ENCODE measurements around the gene CACNA2D3. TPM values are rescaled to one million over a fixed set of nuclear protein-coding genes. Genes with fewer than 3 reads are reported as not detected.

The CACNA2D3 gene
- total and polyA plus RNA-seq, 5 donors: 29.2 to 64.5 (median 42.4) TPM

DNA sequence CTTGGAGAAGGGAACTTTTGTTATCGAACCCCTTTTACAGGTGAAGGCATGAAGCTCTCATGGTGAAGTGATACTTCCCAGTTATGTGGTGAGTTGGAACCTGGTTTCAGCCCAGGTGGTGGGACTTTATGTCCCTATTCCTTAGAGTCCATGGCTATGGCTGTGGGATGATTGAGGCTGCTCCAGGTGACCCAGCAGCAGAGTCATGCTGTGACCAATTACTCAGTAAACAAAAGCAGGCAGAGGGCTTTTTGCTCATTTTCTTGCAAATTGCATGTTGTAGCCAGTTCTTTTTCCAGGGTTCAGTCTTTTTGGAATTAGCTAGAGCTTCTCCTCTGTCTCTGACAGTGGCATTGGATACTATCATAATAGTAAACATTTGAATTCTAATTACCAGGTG is 70.7 kb downstream of the CACNA2D3 start:
- intact Hi-C loops (cut with DNase I): no loop called here
- DNase-seq (no peak), ATAC-seq (no peak)
- H3K27me3 ChIP-seq (ENCODE audit: control insufficient read depth, insufficient read depth): no peaks in the 10 kb centered on the region
- H3K4me1 ChIP-seq (ENCODE audit: control insufficient read depth, insufficient read depth, low read length): no peaks in the 10 kb centered on the region
- no peaks in the 10 kb centered on the region for H3K9me3 ChIP-seq (ENCODE audit: control insufficient read depth, low read length)
- no peak overlapping the region for H3K27ac ChIP-seq (ENCODE audit: low read length)
- WGBS: 94% methylated on average over 1 of the region's 1 CpG
- no peak overlapping the region for H3K4me3 ChIP-seq (ENCODE audit: low read length)

DNA sequence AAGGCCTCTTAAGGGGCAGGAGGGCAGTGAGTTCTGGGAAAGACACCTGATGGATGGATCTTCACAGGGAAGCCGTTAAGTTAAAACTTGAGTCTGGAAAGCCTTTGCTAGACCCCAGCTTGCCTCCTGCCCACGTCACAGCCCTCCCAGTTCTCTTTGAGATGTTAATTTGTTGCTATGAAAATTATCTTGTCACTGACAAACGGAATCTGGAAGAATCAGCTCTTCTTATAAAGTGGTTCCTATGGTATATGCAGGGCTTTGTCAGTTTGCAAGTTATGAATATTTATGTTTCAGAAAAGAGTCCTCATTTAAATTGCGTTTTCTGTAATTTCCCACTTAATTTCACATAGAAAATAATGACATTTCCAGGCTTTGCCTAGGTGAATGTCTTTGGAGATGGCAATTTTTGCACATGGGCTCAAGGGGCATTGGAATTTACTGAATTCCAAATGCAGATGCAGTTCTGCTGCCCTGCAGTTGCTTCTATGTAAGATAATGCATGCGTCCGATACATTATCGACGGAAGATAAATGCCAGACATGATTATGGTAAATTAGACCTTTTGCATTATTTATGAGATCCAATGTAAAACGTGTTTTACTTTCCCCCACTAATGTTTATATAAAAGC is 74.1 kb downstream of the CACNA2D3 start:
- no peaks in the 10 kb centered on the region for H3K9me3 ChIP-seq (ENCODE audit: control insufficient read depth, low read length)
- 76% methylated on average over 9 of the region's 9 CpGs for WGBS
- ATAC-seq: no peak
- H3K4me1 ChIP-seq (ENCODE audit: control insufficient read depth, insufficient read depth, low read length): no peaks in the 10 kb centered on the region
- no peaks in the 10 kb centered on the region for H3K27me3 ChIP-seq (ENCODE audit: control insufficient read depth, insufficient read depth)
- H3K27ac ChIP-seq (ENCODE audit: low read length): no peak overlapping the region
- intact Hi-C loops (cut with DNase I): no loop called here
- DNase-seq: no peak
- H3K4me3 ChIP-seq (ENCODE audit: low read length): no peak overlapping the region

DNA sequence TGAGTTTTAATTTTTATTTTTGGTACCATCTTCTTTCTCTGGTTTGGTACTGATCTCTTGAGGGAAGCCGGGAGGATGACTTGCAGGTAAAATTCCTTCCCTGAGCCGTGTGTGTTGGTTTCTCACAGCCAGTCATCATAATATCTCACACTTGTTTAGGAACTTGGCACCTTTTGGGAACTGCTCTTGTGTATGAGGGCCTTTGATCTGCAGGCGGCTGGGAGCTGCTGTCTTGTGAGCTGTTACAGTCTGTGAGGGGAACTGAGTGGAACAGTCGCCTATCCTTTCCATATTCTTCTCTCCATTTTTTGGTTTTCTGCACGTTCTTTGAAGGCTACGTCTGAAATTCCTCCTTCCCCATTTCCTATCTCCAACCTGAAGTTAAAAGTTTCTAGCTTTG is 75.2 kb downstream of the CACNA2D3 start:
- Histone ChIP-seq H3K27me3 (ENCODE audit: control insufficient read depth, insufficient read depth) (no peaks in the 10 kb centered on the region), H3K9me3 (ENCODE audit: control insufficient read depth, low read length) (no peaks in the 10 kb centered on the region), H3K27ac (ENCODE audit: low read length) (no peak overlapping the region), H3K4me1 (ENCODE audit: control insufficient read depth, insufficient read depth, low read length) (peaks cover 4% of the 10 kb centered on the region), H3K4me3 (ENCODE audit: low read length) (no peak overlapping the region)
- peak; percentile 33 to 58 (median 56) for DNase-seq
- WGBS: 47% methylated on average over 6 of the region's 6 CpGs
- intact Hi-C loops (cut with DNase I): no loop called here
- peak; percentile 78 to 81 for ATAC-seq

DNA sequence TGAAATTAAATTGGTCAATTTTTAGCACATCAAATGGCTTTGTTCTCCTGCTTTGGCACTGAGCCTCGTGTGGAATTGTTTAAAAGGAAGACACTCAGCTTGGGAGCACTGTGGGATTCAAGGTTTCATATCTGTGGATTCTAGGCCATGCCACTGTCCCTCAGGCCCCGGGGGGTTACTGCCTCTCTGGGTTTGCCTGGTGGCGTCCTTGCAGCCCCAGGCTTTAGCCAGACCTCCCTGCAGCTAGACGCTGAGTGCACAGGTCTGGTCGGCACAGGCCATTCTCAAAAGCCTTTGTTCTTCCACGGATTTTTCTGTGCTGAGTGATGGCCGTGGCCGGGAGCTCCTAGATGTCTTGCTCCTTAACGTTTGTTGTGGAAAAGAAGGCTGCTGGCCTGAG is 76.2 kb downstream of the CACNA2D3 start:
- no peaks in the 10 kb centered on the region for H3K27me3 ChIP-seq (ENCODE audit: control insufficient read depth, insufficient read depth)
- H3K4me1 ChIP-seq (ENCODE audit: control insufficient read depth, insufficient read depth, low read length): peaks cover 4% of the 10 kb centered on the region
- intact Hi-C loops (cut with DNase I): no loop called here
- H3K9me3 ChIP-seq (ENCODE audit: control insufficient read depth, low read length): no peaks in the 10 kb centered on the region
- H3K4me3 ChIP-seq (ENCODE audit: low read length): no peak overlapping the region
- 62% methylated on average over 9 of the region's 9 CpGs for WGBS
- ATAC-seq (no peak), DNase-seq (no peak)
- no peak overlapping the region for H3K27ac ChIP-seq (ENCODE audit: low read length)

DNA sequence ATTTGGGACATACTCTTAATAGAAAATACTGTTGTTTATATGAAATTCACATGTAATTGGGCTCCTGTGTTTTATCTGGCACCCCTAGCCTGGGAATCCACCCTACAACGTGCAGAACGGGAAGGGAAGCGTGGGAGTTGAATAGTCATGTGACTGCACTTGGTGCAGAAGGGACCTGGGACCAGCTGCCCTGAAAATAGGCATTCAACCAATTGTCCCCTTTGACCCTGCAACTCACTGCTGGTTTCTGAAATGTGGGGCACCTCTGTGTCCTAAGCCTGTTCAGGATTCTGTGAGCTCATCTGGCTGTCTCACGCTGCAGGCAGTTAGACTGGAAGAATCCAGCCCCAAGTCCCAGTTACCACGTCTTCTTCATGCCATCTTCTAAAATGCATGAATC is 79.7 kb downstream of the CACNA2D3 start:
- H3K4me1 ChIP-seq (ENCODE audit: control insufficient read depth, insufficient read depth, low read length): peaks cover 6% of the 10 kb centered on the region
- ATAC-seq: no peak
- DNase-seq: no peak
- no peak overlapping the region for H3K4me3 ChIP-seq (ENCODE audit: low read length)
- 52% methylated on average over 5 of the region's 5 CpGs for WGBS
- intact Hi-C loops (cut with DNase I): no loop called here
- H3K9me3 ChIP-seq (ENCODE audit: control insufficient read depth, low read length): no peaks in the 10 kb centered on the region
- no peaks in the 10 kb centered on the region for H3K27me3 ChIP-seq (ENCODE audit: control insufficient read depth, insufficient read depth)
- H3K27ac ChIP-seq (ENCODE audit: low read length): no peak overlapping the region

DNA sequence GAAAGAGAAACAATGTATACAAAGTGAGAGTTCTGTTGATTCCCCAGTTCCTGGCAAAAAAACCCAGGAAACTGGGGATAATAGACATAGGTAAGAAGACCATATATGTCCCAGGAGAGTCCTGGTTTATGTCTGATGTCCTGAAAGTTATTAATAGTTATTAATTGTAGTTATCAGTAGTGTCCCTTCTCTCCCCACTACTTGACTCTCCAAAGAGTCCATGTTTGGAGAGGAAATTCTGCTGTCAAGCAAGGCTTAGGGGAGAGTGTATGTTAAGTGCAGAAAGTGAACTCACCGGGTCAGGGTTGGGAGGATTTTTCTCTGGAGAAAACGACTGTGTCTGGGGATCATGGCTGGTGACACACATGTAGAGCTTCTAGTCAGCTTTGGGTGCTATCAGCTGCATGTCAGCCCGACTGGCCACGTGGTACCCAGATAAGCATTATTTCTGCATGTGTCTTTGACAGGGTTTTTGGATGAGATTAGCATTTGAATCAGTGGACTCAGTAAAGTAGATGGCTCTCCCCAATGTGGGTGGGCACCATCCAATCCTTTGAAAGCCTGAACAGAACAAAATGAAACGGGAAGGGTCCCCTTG is 80.4 kb downstream of the CACNA2D3 start:
- peak overlapping the region; percentile 23 for H3K27ac ChIP-seq (ENCODE audit: low read length)
- no peaks in the 10 kb centered on the region for H3K27me3 ChIP-seq (ENCODE audit: control insufficient read depth, insufficient read depth)
- intact Hi-C loops (cut with DNase I): no loop called here
- WGBS: 41% methylated on average over 5 of the region's 5 CpGs
- no peak overlapping the region for H3K4me3 ChIP-seq (ENCODE audit: low read length)
- ATAC-seq (peak in 1 of 2 donors; percentile 41), DNase-seq (no peak)
- H3K4me1 ChIP-seq (ENCODE audit: control insufficient read depth, insufficient read depth, low read length): peaks cover 6% of the 10 kb centered on the region
- no peaks in the 10 kb centered on the region for H3K9me3 ChIP-seq (ENCODE audit: control insufficient read depth, low read length)

DNA sequence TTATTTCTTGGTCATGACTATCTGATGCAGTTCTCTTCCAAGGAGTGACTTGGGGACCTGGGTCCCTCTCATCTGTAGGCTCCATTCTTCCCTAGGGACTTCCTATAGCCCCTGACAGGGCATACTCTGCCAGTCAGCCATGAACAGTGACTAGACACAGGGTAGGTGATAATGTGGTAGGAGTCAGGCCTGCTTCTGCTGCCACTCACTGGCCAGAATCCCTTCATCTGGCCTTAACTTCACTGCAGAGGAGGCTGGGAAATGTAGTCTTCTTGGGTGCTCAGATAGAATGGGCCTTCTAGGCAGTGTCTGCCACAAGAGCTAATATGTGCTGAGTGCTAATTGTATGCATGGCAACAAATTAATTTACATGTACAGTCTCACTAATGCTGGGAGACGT is 84.5 kb downstream of the CACNA2D3 start:
- peak in 1 of 2 donors; percentile 43 for ATAC-seq
- no peak for DNase-seq
- no peak overlapping the region for H3K4me3 ChIP-seq (ENCODE audit: low read length)
- H3K9me3 ChIP-seq (ENCODE audit: control insufficient read depth, low read length): no peaks in the 10 kb centered on the region
- WGBS: 67% methylated on average over 1 of the region's 1 CpG
- H3K27me3 ChIP-seq (ENCODE audit: control insufficient read depth, insufficient read depth): no peaks in the 10 kb centered on the region
- H3K4me1 ChIP-seq (ENCODE audit: control insufficient read depth, insufficient read depth, low read length): peaks cover 8% of the 10 kb centered on the region
- H3K27ac ChIP-seq (ENCODE audit: low read length): no peak overlapping the region
- intact Hi-C loops (cut with DNase I): no loop called here

DNA sequence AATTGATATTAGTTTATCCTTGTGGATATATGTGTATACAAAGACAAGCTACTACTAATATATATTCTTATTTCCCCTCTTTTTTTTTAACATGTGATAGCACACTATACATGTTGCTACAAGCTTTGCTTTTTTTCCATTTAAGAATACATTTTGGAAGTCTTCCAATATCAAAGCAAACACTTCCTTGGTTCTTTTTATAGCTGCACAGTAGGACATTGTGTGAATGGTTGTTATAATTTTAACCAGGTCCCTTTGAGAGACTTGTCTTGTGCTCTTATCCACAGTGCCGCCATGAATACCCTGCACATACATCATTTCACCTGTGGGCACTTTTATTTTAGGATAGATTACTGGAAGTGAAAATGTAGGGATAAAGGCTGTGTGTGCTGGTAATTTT is 88.7 kb downstream of the CACNA2D3 start:
- Histone ChIP-seq H3K4me3 (ENCODE audit: low read length) (no peak overlapping the region), H3K4me1 (ENCODE audit: control insufficient read depth, insufficient read depth, low read length) (peaks cover 6% of the 10 kb centered on the region), H3K27me3 (ENCODE audit: control insufficient read depth, insufficient read depth) (no peaks in the 10 kb centered on the region), H3K9me3 (ENCODE audit: control insufficient read depth, low read length) (no peaks in the 10 kb centered on the region), H3K27ac (ENCODE audit: low read length) (peak overlapping the region; percentile 42)
- DNase-seq (no peak), ATAC-seq (peak; percentile 55 to 69)
- WGBS: 27% methylated on average over 1 of the region's 1 CpG
- intact Hi-C loops (cut with DNase I): no loop called here

DNA sequence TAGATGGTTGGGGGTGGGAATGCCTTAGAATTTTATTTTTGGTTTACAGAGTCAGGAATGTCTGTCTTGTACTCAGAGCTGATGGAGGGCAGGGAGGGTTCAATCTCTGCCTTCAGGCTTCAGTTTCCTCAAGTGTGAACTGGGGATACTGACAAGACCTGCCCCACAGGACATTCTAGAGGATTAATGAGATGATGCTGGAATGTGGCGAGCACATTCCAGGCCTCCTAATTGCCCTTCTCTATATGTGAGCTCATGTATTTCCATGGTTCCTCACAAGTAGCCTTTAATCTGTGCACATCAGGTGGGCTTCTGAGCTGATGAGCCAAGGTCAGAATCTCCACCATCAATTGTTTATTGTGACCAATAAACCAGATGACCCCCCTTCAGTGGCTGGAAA is 90.4 kb downstream of the CACNA2D3 start:
- intact Hi-C loops (cut with DNase I): no loop called here
- DNase-seq: no peak
- WGBS: 94% methylated on average over 1 of the region's 1 CpG
- peaks cover 6% of the 10 kb centered on the region for H3K4me1 ChIP-seq (ENCODE audit: control insufficient read depth, insufficient read depth, low read length)
- H3K27me3 ChIP-seq (ENCODE audit: control insufficient read depth, insufficient read depth): no peaks in the 10 kb centered on the region
- H3K27ac ChIP-seq (ENCODE audit: low read length): no peak overlapping the region
- ATAC-seq: no peak
- H3K9me3 ChIP-seq (ENCODE audit: control insufficient read depth, low read length): no peaks in the 10 kb centered on the region
- H3K4me3 ChIP-seq (ENCODE audit: low read length): no peak overlapping the region

DNA sequence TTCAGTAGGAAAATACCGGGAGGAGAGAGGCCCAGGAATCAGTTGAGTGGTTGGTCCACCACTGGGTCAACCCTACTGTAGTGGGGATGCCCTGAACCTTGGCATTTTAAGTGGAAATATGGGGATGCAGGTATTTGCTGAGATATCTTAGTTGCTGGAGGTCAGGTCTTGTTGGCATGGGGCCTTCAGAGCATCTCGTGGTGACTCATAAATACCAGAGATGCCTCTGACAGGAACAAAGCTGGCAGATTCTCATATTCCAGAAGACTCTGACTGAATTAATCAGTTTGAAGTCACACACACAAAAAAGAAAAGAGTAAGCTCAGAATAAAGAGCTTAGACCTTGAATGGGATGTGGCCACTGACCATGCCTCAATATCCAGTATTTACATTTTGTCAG is 91.6 kb downstream of the CACNA2D3 start:
- H3K27ac ChIP-seq (ENCODE audit: low read length): peak overlapping the region; percentile 48
- H3K27me3 ChIP-seq (ENCODE audit: control insufficient read depth, insufficient read depth): no peaks in the 10 kb centered on the region
- intact Hi-C loops (cut with DNase I): no loop called here
- DNase-seq: no peak
- no peaks in the 10 kb centered on the region for H3K9me3 ChIP-seq (ENCODE audit: control insufficient read depth, low read length)
- H3K4me3 ChIP-seq (ENCODE audit: low read length): no peak overlapping the region
- WGBS: 50% methylated on average over 2 of the region's 2 CpGs
- ATAC-seq: peak in 1 of 2 donors; percentile 47
- H3K4me1 ChIP-seq (ENCODE audit: control insufficient read depth, insufficient read depth, low read length): peaks cover 6% of the 10 kb centered on the region

DNA sequence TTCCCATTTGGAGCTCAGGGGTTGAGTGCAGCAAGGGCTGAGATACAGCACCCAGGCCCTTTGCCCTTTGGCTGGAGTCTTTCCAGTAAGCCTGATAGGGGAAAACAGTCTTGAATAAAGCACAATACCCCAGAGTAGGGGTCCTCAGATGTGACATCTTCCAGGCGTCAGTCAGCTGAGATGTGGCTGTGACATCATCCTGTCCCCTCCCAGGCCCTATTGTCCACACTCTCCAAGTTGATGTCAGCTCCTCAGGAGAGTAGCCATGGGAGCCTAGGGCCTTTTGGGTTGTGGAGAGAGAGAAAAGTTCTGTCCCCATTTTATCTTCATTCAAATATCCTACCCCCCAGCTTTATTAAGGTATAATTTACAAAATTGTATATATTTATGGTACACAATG is 92.5 kb downstream of the CACNA2D3 start:
- H3K4me1 ChIP-seq (ENCODE audit: control insufficient read depth, insufficient read depth, low read length): peaks cover 6% of the 10 kb centered on the region
- no peaks in the 10 kb centered on the region for H3K27me3 ChIP-seq (ENCODE audit: control insufficient read depth, insufficient read depth)
- WGBS: 62% methylated on average over 1 of the region's 1 CpG
- no peak overlapping the region for H3K4me3 ChIP-seq (ENCODE audit: low read length)
- intact Hi-C loops (cut with DNase I): no loop called here
- ATAC-seq (no peak), DNase-seq (no peak)
- no peaks in the 10 kb centered on the region for H3K9me3 ChIP-seq (ENCODE audit: control insufficient read depth, low read length)
- H3K27ac ChIP-seq (ENCODE audit: low read length): no peak overlapping the region

DNA sequence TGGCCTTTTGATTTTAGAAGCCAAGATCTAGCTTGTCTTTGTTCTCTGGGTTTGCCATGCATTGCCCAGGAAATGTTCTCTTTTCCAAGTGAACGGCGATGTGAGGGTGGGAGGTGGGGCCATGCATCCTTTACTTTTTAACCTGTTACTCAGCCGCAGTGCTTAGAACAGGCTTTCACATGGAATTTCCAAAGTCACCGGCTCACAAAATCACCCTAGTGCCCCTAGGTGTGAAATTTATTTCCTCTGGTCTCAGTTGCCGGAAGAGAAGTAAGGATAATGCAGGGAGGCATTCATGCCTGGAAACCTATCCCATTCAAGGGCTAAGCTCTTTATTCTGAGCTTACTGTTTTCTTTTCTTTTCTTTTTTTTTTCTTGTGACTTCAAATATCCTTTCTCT is 93.2 kb downstream of the CACNA2D3 start:
- WGBS: 71% methylated on average over 5 of the region's 5 CpGs
- Histone ChIP-seq H3K4me1 (ENCODE audit: control insufficient read depth, insufficient read depth, low read length) (peaks cover 6% of the 10 kb centered on the region), H3K9me3 (ENCODE audit: control insufficient read depth, low read length) (no peaks in the 10 kb centered on the region), H3K4me3 (ENCODE audit: low read length) (no peak overlapping the region), H3K27ac (ENCODE audit: low read length) (no peak overlapping the region), H3K27me3 (ENCODE audit: control insufficient read depth, insufficient read depth) (no peaks in the 10 kb centered on the region)
- no peak for ATAC-seq
- no peak for DNase-seq
- intact Hi-C loops (cut with DNase I): no loop called here
